Neural progenitor cell (in vitro differentiated cells): ENCODE measurements around the gene SCAANT1.

Source experiments
- EZH2 ChIP-seq: fragments of 200-600 bp; sonication (generic); IDR thresholded peaks from 2 replicates; pipeline ENCODE4 v1.6.1; 2017; ENCODE audit warnings: antibody characterized with exemption, mild to moderate bottlenecking, moderate library complexity
- EZH2phosphoT487 ChIP-seq: fragments of 200-600 bp; sonication (generic); IDR thresholded peaks from 2 replicates; pipeline ENCODE4 v1.6.1; 2017; ENCODE audit warnings: antibody characterized with exemption
- TF ChIP-seq, protein P1 (sequence below): fragments of 200-600 bp; sonication (generic); IDR thresholded peaks from 2 replicates; pipeline ENCODE4 v1.5.1; 2017; ENCODE audit warnings: antibody characterized with exemption, mild to moderate bottlenecking

DNA sequence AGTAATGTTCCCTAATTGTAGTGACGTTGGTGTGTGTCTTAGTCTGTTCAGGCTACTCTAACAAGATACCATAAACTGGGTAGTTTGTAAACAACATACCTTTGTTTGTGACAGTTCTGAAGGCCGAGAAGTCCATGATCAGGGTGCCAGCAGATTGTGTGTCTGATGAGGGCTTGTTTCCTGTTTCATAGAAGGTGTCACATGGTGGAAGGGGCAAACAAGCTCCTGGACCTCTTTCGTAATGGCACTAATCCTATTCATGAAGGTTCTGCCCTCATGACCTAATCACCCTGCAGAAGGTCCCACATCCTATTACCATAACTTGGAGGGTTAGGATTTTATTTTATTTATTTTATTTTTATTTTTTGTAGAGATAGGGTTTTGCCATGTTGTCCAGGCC, 37.4 kb downstream of the SCAANT1 start:
- TF ChIP-seq, protein P1, sequence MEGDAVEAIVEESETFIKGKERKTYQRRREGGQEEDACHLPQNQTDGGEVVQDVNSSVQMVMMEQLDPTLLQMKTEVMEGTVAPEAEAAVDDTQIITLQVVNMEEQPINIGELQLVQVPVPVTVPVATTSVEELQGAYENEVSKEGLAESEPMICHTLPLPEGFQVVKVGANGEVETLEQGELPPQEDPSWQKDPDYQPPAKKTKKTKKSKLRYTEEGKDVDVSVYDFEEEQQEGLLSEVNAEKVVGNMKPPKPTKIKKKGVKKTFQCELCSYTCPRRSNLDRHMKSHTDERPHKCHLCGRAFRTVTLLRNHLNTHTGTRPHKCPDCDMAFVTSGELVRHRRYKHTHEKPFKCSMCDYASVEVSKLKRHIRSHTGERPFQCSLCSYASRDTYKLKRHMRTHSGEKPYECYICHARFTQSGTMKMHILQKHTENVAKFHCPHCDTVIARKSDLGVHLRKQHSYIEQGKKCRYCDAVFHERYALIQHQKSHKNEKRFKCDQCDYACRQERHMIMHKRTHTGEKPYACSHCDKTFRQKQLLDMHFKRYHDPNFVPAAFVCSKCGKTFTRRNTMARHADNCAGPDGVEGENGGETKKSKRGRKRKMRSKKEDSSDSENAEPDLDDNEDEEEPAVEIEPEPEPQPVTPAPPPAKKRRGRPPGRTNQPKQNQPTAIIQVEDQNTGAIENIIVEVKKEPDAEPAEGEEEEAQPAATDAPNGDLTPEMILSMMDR, result no peak
- TF ChIP-seq EZH2phosphoT487, result no peak
- no peak for TF ChIP-seq EZH2
